ENCODE data around the gene APEX1. TPM values are rescaled to one million over a fixed set of nuclear protein-coding genes. Genes with fewer than 3 reads are reported as not detected.

APEX1 gene
- polyA plus RNA-seq, 1 of the 3 experiments (the other 2 are of a cell fraction), result 279 TPM

- H3K27ac ChIP-seq (ENCODE audit: low read depth in 2 of 2, low read length in 1 of 2), result peak overlapping the region; percentile 29 to 40; a peak in 3 of 4 replicates
- H3F3A ChIP-seq (replicated peaks; ENCODE audit: insufficient read depth), result no peaks in the 10 kb centered on the region
- no peak overlapping the region for H3K9ac ChIP-seq
- H3K9me3 ChIP-seq, result no peaks in the 10 kb centered on the region
- ChIA-PET CTCF (interaction anchor here (1.3 kb wide), 1 partner anchor 136 kb away, joined by 3 read pairs; no protein-coding TSS in a partner anchor), POLR2A (interaction anchor here (1.0 kb wide), 1 partner anchor 22 kb away, joined by 4 read pairs; the partner anchor contains the start of genes APEX1 and OSGEP)
- 0 out of 2 replicates have a peak overlapping the region, but pooled peaks have one; percentile 17 for H2AFZ ChIP-seq (ENCODE audit: low read depth)
- WGBS (ENCODE audit: low lambda C conversion rate), result 18% methylated on average over 1 of the region's 1 CpG
- no peak overlapping the region for H3K4me3 ChIP-seq (ENCODE audit: low read depth in 2 of 2, low read length in 1 of 2)
- peak overlapping the region; percentile 43 for H3K4me2 ChIP-seq
- no peaks in the 10 kb centered on the region for H3K9me2 ChIP-seq
- no peaks in the 10 kb centered on the region for H3K27me3 ChIP-seq (ENCODE audit: insufficient read depth)
- H3K79me2 ChIP-seq (ENCODE audit: insufficient read depth), result no peaks in the 10 kb centered on the region
- peaks cover 12 to 29% of the 10 kb centered on the region in 2 experiments for H3K36me3 ChIP-seq (replicated peaks in 1 of 2; ENCODE audit: control insufficient read depth in 1 of 2, insufficient read depth in 2 of 2, low read length in 1 of 2)
- H4K20me1 ChIP-seq (ENCODE audit: insufficient read depth), result no peaks in the 10 kb centered on the region
- H3K4me1 ChIP-seq (ENCODE audit: control insufficient read depth in 1 of 2, insufficient read depth in 2 of 2, low read depth in 1 of 2, low read length in 1 of 2), result peaks cover 8 to 17% of the 10 kb centered on the region in 2 experiments; a peak in 3 of 4 replicates
- no peak for TF ChIP-seq SIN3A (IDR thresholded peaks at IDR 0.05; ENCODE audit: borderline replicate concordance, low read depth, low read length)
- TF ChIP-seq TCF12 (IDR thresholded peaks at IDR 0.05), result peak; percentile 81
- no peak for TF ChIP-seq NRF1 (IDR thresholded peaks at IDR 0.05; ENCODE audit: low read depth, low read length)
- TF ChIP-seq PBX3 (IDR thresholded peaks at IDR 0.05), result peak; percentile 45
- no peak for TF ChIP-seq FOXJ3 (CRISPR knock-in tag; IDR thresholded peaks at IDR 0.05)
- TF ChIP-seq FOSL2 (IDR thresholded peaks at IDR 0.05; ENCODE audit: borderline replicate concordance, low read depth), result peak; percentile 43; the same call in 1 of the 2 replicates
- TF ChIP-seq GATA2 (CRISPR knock-in tag; IDR thresholded peaks at IDR 0.05), result peak; percentile 92
- TF ChIP-seq USF2 (IDR thresholded peaks at IDR 0.05; ENCODE audit: borderline replicate concordance, low read depth, low read length), result no peak
- TF ChIP-seq JUND (IDR thresholded peaks at IDR 0.05), result peak; percentile 40; the same call in 1 of the 2 replicates
- TF ChIP-seq MAX (IDR thresholded peaks at IDR 0.05; ENCODE audit: low read depth), result 0 out of 2 replicates have a peak, but pooled peaks have one; percentile 21
- peak; percentile 31; the same call in 1 of the 2 replicates for TF ChIP-seq MXI1 (IDR thresholded peaks at IDR 0.05; ENCODE audit: low read depth, low read length)
- peak in 1 of 2 experiments; percentile 52; a peak in 1 of 4 replicates for TF ChIP-seq EP300 (IDR thresholded peaks at IDR 0.05; ENCODE audit: borderline replicate concordance in 1 of 2, low read depth in 1 of 2, low read length in 1 of 2)
- TF ChIP-seq CHD2 (IDR thresholded peaks at IDR 0.05; ENCODE audit: low read length, partially characterized antibody), result peak; percentile 34
- peak; percentile 35; the same call in 1 of the 2 replicates for TF ChIP-seq NFIC (IDR thresholded peaks at IDR 0.05; ENCODE audit: borderline replicate concordance)
- TF ChIP-seq RCOR1 (IDR thresholded peaks at IDR 0.05; ENCODE audit: low read length), result peak; percentile 62; the same call in 1 of the 2 replicates
- peak; percentile 65 for DNase-seq
Observed at GRCh38 chr14:20477211-20477876, 22.3 kb downstream of the APEX1 start.

Measured in SK-N-SH (cell line).